Measurements from ENCODE around the gene OR2F2. TPM values are rescaled to one million over a fixed set of nuclear protein-coding genes. Genes with fewer than 3 reads are reported as not detected.

The OR2F2 gene
- total and polyA plus RNA-seq, 3 donors from 2014 or later, result 0.30 to 3.5 (median 1.2) TPM

GRCh38 chr7:143905509-143905908, 29.5 kb upstream of the OR2F2 start:
- no peak for DNase-seq
- intact Hi-C loops (cut with DNase I; ENCODE audit: low total_unique reads), result no loop called here
- H3K36me3 ChIP-seq (ENCODE audit: low read depth, missing control alignments), result no peaks in the 10 kb centered on the region
- H3K4me3 ChIP-seq, result no peak overlapping the region
- H3K9me3 ChIP-seq, result no peaks in the 10 kb centered on the region
- no peaks in the 10 kb centered on the region for H3K27me3 ChIP-seq
- no peak overlapping the region for H3K27ac ChIP-seq
- 78 to 79% methylated on average over 1 of the region's 1 CpG for WGBS, 2 donors
- peaks cover 6% of the 10 kb centered on the region for H3K4me1 ChIP-seq
- TF ChIP-seq POLR2A (IDR thresholded peaks at IDR 0.05), result no peak
- TF ChIP-seq, protein P1, sequence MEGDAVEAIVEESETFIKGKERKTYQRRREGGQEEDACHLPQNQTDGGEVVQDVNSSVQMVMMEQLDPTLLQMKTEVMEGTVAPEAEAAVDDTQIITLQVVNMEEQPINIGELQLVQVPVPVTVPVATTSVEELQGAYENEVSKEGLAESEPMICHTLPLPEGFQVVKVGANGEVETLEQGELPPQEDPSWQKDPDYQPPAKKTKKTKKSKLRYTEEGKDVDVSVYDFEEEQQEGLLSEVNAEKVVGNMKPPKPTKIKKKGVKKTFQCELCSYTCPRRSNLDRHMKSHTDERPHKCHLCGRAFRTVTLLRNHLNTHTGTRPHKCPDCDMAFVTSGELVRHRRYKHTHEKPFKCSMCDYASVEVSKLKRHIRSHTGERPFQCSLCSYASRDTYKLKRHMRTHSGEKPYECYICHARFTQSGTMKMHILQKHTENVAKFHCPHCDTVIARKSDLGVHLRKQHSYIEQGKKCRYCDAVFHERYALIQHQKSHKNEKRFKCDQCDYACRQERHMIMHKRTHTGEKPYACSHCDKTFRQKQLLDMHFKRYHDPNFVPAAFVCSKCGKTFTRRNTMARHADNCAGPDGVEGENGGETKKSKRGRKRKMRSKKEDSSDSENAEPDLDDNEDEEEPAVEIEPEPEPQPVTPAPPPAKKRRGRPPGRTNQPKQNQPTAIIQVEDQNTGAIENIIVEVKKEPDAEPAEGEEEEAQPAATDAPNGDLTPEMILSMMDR (IDR thresholded peaks at IDR 0.05), result no peak

DNA sequence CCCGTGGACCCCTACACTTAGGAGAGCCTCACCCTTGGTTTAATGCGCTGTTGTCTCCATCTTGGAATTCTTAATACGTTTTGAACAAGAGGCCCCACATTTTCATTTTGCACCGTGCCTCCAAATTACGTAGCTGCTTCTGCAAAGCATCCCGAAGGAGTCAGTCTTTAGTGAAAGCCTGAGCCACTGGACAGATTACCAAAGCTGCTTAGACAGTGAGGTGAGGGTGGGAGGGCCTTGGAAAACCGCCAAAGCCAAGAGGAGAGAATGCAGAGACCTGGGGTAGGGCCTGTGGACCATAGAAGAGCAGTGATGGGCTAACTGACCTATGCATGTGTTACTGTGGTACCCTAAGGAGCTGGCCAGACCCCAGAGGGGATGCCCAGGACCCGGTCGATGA, 28.9 kb upstream of the OR2F2 start:
- H3K36me3 ChIP-seq (ENCODE audit: low read depth, missing control alignments), result no peaks in the 10 kb centered on the region
- H3K27ac ChIP-seq, result no peak overlapping the region
- no peaks in the 10 kb centered on the region for H3K9me3 ChIP-seq
- H3K4me1 ChIP-seq, result peaks cover 4% of the 10 kb centered on the region
- WGBS, 2 donors, result 89 to 91% methylated on average over 9 of the region's 9 CpGs
- no peak overlapping the region for H3K4me3 ChIP-seq
- no peaks in the 10 kb centered on the region for H3K27me3 ChIP-seq
- DNase-seq, result no peak
- intact Hi-C loops (cut with DNase I; ENCODE audit: low total_unique reads), result no loop called here
- no peak for TF ChIP-seq POLR2A (IDR thresholded peaks at IDR 0.05)
- TF ChIP-seq, protein P1 (IDR thresholded peaks at IDR 0.05), result no peak

GRCh38 chr7:143906895-143907294, 28.1 kb upstream of the OR2F2 start:
- no peak overlapping the region for H3K4me3 ChIP-seq
- DNase-seq, result no peak
- no peaks in the 10 kb centered on the region for H3K36me3 ChIP-seq (ENCODE audit: low read depth, missing control alignments)
- H3K9me3 ChIP-seq, result no peaks in the 10 kb centered on the region
- 94 to 100% methylated on average over 5 of the region's 5 CpGs for WGBS, 2 donors
- no peak overlapping the region for H3K27ac ChIP-seq
- intact Hi-C loops (cut with DNase I; ENCODE audit: low total_unique reads), result no loop called here
- no peaks in the 10 kb centered on the region for H3K27me3 ChIP-seq
- no peak for TF ChIP-seq POLR2A (IDR thresholded peaks at IDR 0.05)
- TF ChIP-seq, protein P1 (IDR thresholded peaks at IDR 0.05), result no peak
- peaks cover 4% of the 10 kb centered on the region for H3K4me1 ChIP-seq

DNA sequence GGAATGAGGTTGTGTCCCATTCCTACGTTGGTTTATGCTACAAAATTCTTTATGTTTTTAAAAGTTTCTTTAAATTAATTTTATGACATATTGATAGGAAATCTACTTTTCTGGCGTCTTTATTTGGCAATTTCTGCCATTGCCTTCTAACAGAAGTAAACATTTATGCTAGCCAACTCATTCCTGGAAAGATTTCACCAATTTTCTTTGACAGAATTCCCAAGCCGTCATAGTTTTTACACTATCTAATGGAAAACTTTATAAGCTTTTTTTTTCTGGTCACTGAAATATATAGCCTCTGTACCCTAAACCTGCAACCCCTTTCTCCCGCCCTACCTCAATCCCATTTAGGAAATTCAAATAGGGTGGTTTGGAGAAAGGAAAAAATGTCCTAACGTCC, 26.9 kb upstream of the OR2F2 start:
- WGBS, 2 donors, result 67 to 79% methylated on average over 5 of the region's 5 CpGs
- TF ChIP-seq, protein P1 (IDR thresholded peaks at IDR 0.05), result no peak
- no peak for TF ChIP-seq POLR2A (IDR thresholded peaks at IDR 0.05)
- H3K9me3 ChIP-seq, result no peaks in the 10 kb centered on the region
- DNase-seq, result no peak
- no peaks in the 10 kb centered on the region for H3K27me3 ChIP-seq
- H3K27ac ChIP-seq, result no peak overlapping the region
- intact Hi-C loops (cut with DNase I; ENCODE audit: low total_unique reads), result no loop called here
- peaks cover 4% of the 10 kb centered on the region for H3K4me1 ChIP-seq
- H3K4me3 ChIP-seq, result no peak overlapping the region
- no peaks in the 10 kb centered on the region for H3K36me3 ChIP-seq (ENCODE audit: low read depth, missing control alignments)

DNA sequence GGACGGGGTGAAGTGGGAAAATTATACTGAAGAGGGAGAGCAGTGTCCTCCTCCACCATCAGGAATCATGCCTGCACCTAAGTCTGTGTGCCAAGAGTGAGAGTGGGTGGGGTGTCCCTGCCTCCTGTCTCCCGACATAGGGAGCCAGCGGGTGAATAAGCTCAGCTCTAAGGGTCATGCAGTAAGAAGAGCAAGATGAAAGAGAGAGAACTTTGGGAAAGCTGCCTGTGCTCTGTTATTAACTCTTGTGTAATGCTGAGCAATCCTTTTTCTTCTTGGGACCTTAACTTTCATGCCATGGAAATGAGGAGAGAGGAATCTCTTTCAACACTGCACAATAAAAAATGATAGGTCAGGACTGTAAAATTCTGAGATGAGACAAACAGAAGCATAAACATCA, 25.2 kb upstream of the OR2F2 start:
- no peak for DNase-seq
- intact Hi-C loops (cut with DNase I; ENCODE audit: low total_unique reads), result no loop called here
- Histone ChIP-seq H3K27me3 (no peaks in the 10 kb centered on the region), H3K4me3 (no peak overlapping the region), H3K36me3 (ENCODE audit: low read depth, missing control alignments) (no peaks in the 10 kb centered on the region), H3K27ac (no peak overlapping the region), H3K4me1 (peaks cover 4% of the 10 kb centered on the region), H3K9me3 (no peaks in the 10 kb centered on the region)
- 72 to 74% methylated on average over 3 of the region's 3 CpGs for WGBS, 2 donors
- TF ChIP-seq, protein P1 (IDR thresholded peaks at IDR 0.05), result no peak
- TF ChIP-seq POLR2A (IDR thresholded peaks at IDR 0.05), result no peak
